Fibroblast of villous mesenchyme (primary cell): ENCODE results near the gene FGF7. TPM values are rescaled to one million over a fixed set of nuclear protein-coding genes. Genes with fewer than 3 reads are reported as not detected.
"Not testable (repeated sequence)": the region's sequence is repeated elsewhere in the genome, so short reads cannot be mapped to it uniquely, and the experiment has no call there.

Experiments
- DNase-seq: peaks from one replicate; pipeline ENCODE4 v3.0.0-alpha.2; 2010; ENCODE audit warnings: low read depth
- H3K4me3 ChIP-seq: 2 replicates; pipeline ENCODE4 v1.5.1; 2011; ENCODE audit warnings: low read depth, mild to moderate bottlenecking, low read length
- total RNA-seq: library from RNA; depleted of rRNA; stranded (reverse); fragments of >200 nt; gene quantifications from 2 replicates; pipeline ENCODE4 v1.2.3, GENCODE V29; 2012
- TF ChIP-seq, protein P1 (sequence below): IDR thresholded peaks from 2 replicates; pipeline ENCODE4 v1.5.1; 2012; ENCODE audit warnings: low read depth, mild to moderate bottlenecking, low read length; ENCODE audit not compliant: insufficient read depth

FGF7 gene
- total RNA-seq, 1 donor: 369 TPM

DNA sequence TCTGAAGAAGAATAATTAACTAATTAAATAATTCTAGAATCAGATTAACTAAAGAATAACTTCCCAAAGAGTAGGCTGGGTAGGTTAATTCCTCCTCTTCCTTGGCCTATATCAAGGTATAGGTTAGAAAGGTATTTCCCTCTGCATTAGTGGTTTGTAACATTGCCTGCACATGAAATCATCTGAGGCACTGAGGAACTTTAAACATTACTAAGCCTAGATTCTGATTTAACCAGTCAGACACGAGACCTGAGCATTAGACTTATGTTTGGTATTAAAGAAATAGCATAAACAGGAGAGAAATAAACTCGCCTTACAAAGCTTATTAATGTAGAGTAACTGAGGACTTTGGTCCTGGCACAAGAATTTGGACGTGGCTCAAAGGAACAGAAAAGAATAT lies 84.2 kb downstream of the FGF7 start:
- H3K4me3 ChIP-seq: no peak overlapping the region
- no peak for DNase-seq
- TF ChIP-seq, protein P1, sequence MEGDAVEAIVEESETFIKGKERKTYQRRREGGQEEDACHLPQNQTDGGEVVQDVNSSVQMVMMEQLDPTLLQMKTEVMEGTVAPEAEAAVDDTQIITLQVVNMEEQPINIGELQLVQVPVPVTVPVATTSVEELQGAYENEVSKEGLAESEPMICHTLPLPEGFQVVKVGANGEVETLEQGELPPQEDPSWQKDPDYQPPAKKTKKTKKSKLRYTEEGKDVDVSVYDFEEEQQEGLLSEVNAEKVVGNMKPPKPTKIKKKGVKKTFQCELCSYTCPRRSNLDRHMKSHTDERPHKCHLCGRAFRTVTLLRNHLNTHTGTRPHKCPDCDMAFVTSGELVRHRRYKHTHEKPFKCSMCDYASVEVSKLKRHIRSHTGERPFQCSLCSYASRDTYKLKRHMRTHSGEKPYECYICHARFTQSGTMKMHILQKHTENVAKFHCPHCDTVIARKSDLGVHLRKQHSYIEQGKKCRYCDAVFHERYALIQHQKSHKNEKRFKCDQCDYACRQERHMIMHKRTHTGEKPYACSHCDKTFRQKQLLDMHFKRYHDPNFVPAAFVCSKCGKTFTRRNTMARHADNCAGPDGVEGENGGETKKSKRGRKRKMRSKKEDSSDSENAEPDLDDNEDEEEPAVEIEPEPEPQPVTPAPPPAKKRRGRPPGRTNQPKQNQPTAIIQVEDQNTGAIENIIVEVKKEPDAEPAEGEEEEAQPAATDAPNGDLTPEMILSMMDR: no peak

DNA sequence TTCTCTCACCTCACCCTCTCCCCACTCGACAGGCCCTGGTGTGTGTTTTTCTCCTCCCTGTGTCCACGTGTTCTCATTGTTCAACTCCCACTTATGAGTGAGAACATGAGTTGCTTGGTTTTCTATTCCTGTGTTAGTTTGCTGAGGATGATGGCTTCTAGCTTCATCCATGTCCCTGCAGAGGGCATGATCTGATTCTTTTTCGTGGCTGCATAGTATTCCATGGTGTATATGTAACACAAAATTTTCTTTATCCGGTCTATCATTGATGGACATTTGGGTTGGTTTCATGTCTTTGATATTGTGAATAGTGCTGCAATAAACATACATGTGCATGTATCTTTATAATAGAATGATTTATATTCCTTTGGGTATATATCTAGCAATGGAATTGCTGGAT lies 89.7 kb downstream of the FGF7 start:
- not testable (repeated sequence) for DNase-seq, H3K4me3 ChIP-seq

DNA sequence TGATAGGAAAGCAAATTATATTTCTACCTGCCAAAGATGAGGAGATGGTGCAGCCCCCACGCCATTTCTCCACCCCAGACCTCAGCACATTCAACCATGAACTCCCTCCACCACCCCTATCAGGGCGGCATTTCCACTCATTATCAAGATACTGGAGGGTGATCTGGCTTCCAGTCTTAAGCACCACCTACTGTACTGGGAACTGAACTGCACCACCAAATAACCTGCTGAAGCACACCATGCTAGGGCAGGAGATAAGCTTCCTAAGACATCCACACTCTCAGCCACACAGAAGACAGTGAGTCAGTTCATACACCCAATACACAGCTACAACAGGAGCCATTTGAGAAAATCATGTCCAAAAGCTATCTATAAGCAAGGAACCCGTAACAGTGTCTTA lies 98.8 kb downstream of the FGF7 start:
- DNase-seq: no peak
- TF ChIP-seq, protein P1: peak; percentile 35
- H3K4me3 ChIP-seq: no peak overlapping the region

DNA sequence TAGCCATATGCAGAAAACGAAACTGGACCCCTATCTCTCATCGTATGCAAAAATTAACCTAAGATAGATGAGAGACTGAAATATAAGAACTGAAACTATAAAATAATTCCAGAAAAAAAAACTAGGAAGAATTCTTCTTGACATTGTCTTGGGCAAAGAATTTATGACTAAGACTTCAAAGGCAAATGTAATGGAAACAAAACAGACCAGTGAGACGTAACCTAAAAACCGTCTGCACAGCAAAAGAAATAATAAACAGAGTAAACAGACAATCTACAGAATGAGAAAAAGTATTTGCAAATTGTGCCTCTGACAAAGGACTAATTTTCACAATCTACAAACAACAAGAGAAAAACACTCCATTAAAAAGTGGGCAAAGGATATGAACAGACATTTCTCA lies 105.2 kb downstream of the FGF7 start:
- peak; percentile 33 for DNase-seq
- TF ChIP-seq, protein P1: no peak
- H3K4me3 ChIP-seq: no peak overlapping the region

DNA sequence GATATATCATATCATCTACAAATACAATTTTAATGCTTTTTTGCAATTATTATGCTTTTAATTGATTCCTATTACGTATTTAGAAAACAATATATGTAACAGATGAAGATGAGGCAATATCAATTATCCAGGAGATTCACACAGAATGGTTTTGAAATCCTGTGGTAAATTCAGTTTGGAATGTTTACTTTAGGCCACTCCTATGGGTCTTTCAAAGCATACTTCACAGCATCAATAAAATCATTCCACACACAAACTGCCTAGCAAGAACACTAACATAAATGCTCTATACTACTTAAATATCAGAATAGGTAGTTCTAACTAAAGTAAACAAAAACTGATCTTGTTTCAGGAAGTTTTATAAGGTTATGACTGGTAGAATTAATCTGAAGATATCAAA lies 107.0 kb downstream of the FGF7 start:
- H3K4me3 ChIP-seq: no peak overlapping the region
- TF ChIP-seq, protein P1: no peak
- peak; percentile 78 for DNase-seq

Other genes with a start within 250 kb of the FGF7 start
- 3.9 and 4.3 TPM in 2 replicates for gene FAM227B, start 197.6 kb downstream of the FGF7 start, total RNA-seq
- 20.9 and 38.0 TPM in 2 replicates for gene DTWD1, start 197.8 kb downstream of the FGF7 start, total RNA-seq